SKM-1 treated with dmso at 0.1 percent for 144 hours (cell line): Measurements from ENCODE around the gene APBB3.

Source experiments
- DNase-seq: peaks from one replicate; lab custom pipeline; 2025; ENCODE audit not compliant: unreplicated experiment; lab: John Stamatoyannopoulos, UW

APBB3 gene

GRCh38 chr5:140555747-140556312 lies 8.6 kb downstream of the APBB3 start:
- no peak for DNase-seq

GRCh38 chr5:140554454-140554853 lies 9.9 kb downstream of the APBB3 start:
- DNase-seq, result no peak

GRCh38 chr5:140553657-140554056 lies 10.7 kb downstream of the APBB3 start:
- peak; percentile 35 for DNase-seq

- no peak for DNase-seq
Observed at GRCh38 chr5:140551872-140552271, 12.5 kb downstream of the APBB3 start.

GRCh38 chr5:140550147-140551079 lies 14.0 kb downstream of the APBB3 start:
- no peak for DNase-seq

GRCh38 chr5:140549237-140550144 lies 14.9 kb downstream of the APBB3 start:
- DNase-seq, result peak; percentile 51

GRCh38 chr5:140548791-140549190 lies 15.6 kb downstream of the APBB3 start:
- DNase-seq, result no peak

GRCh38 chr5:140548300-140548688 lies 16.1 kb downstream of the APBB3 start:
- DNase-seq, result no peak

- DNase-seq, result peak; percentile 92
Observed at GRCh38 chr5:140547508-140548299, 16.7 kb downstream of the APBB3 start, which contains the start of gene EIF4EBP3. Gene EIF4EBP3 (plus strand): TSS chr5:140547662. CDS start chr5:140547738, 76 bp downstream.

- DNase-seq, result no peak
Observed at GRCh38 chr5:140546851-140547507, 17.4 kb downstream of the APBB3 start.

GRCh38 chr5:140545606-140546005 lies 18.8 kb downstream of the APBB3 start:
- DNase-seq, result no peak

GRCh38 chr5:140544986-140545385 lies 19.4 kb downstream of the APBB3 start:
- DNase-seq, result no peak

GRCh38 chr5:140542972-140543371 lies 21.4 kb downstream of the APBB3 start:
- no peak for DNase-seq

- no peak for DNase-seq
Observed at GRCh38 chr5:140540227-140540626, 24.2 kb downstream of the APBB3 start.

GRCh38 chr5:140524003-140524402 lies 40.4 kb downstream of the APBB3 start:
- DNase-seq, result no peak

GRCh38 chr5:140513124-140513523 lies 51.3 kb downstream of the APBB3 start:
- no peak for DNase-seq

GRCh38 chr5:140509898-140510297 lies 54.5 kb downstream of the APBB3 start:
- no peak for DNase-seq
